SK-N-SH (cell line): ENCODE data around the gene PDE4A. TPM values are rescaled to one million over a fixed set of nuclear protein-coding genes. Genes with fewer than 3 reads are reported as not detected.

Experiments used
- CTCF ChIA-PET: fragments of 300-600, 350-600 bp; formaldehyde crosslinking; extraction: SDS; loops from one replicate; lab custom pipeline; 2021; lab: Yijun Ruan, JAX
- POLR2A ChIA-PET: fragments of 350-600 bp; sonication (Branson Sonifier 250); formaldehyde crosslinking; extraction: SDS; loops from one replicate; lab custom pipeline; 2020; ENCODE audit warnings: antibody characterized with exemption, inconsistent platforms; lab: Yijun Ruan, JAX
- DNase-seq: peaks from one replicate; pipeline ENCODE4 v3.0.0; 2012
- H2AFZ ChIP-seq: fragments of 200-600 bp; sonication (generic); 2 replicates; pipeline ENCODE4 v1.8.1; 2016; ENCODE audit warnings: antibody characterized with exemption, mild to moderate bottlenecking, low read depth
- H3F3A ChIP-seq: fragments of 200-600 bp; sonication (generic); replicated peaks from 2 replicates; pipeline ENCODE3; 2016; ENCODE audit warnings: antibody characterized with exemption, mild to moderate bottlenecking; ENCODE audit not compliant: insufficient read depth
- H3K27ac ChIP-seq, 2 experiments: fragments of 200-500 bp in 1 of 2; fragments of 200-600 bp in 1 of 2; sonication (Bioruptor generic) in 1 of 2; sonication (generic), shearing (Covaris generic) in 1 of 2; 2 replicates each; pipeline versions ENCODE4 v1.5.1 to v1.6.1; 2014 to 2016; ENCODE audit warnings: low read depth in 2 of 2, inconsistent platforms in 1 of 2, low read length in 1 of 2, mild to moderate bottlenecking in 1 of 2, mixed read lengths in 1 of 2
- H3K27me3 ChIP-seq: fragments of 200-600 bp; sonication (generic), shearing (Covaris generic); 2 replicates; pipeline ENCODE4 v1.6.1; 2016; ENCODE audit warnings: mixed run types; ENCODE audit not compliant: insufficient read depth
- H3K36me3 ChIP-seq, 2 experiments: fragments of 200-500 bp in 1 of 2; fragments of 200-600 bp in 1 of 2; sonication (Bioruptor generic) in 1 of 2; sonication (generic) in 1 of 2; replicated peaks in 1 of 2; 2 replicates each; pipeline versions ENCODE3 to v1.5.1; 2014 to 2016; ENCODE audit warnings: low read length in 1 of 2, mild to moderate bottlenecking in 1 of 2; ENCODE audit not compliant: insufficient read depth in 2 of 2, control insufficient read depth in 1 of 2
- H3K4me1 ChIP-seq, 2 experiments: fragments of 200-500 bp in 1 of 2; fragments of 200-600 bp in 1 of 2; sonication (Bioruptor generic) in 1 of 2; sonication (generic), shearing (Covaris generic) in 1 of 2; 2 replicates each; pipeline versions ENCODE4 v1.5.1 to v1.6.1; 2014 to 2016; ENCODE audit warnings: low read depth in 1 of 2, low read length in 1 of 2, mixed run types in 1 of 2; ENCODE audit not compliant: insufficient read depth in 2 of 2, control insufficient read depth in 1 of 2
- H3K4me2 ChIP-seq: fragments of 200-600 bp; sonication (generic), shearing (Covaris generic); 2 replicates; pipeline ENCODE4 v1.6.1; 2017; ENCODE audit warnings: mixed run types
- H3K4me3 ChIP-seq, 2 experiments: fragments of 200-500 bp in 1 of 2; fragments of 200-600 bp in 1 of 2; sonication (Bioruptor generic) in 1 of 2; sonication (generic), shearing (Covaris generic) in 1 of 2; 2 replicates each; pipeline versions ENCODE4 v1.5.1 to v1.8.1; 2014 to 2016; ENCODE audit warnings: low read depth in 2 of 2, inconsistent platforms in 1 of 2, low read length in 1 of 2, mild to moderate bottlenecking in 1 of 2, mixed read lengths in 1 of 2, moderate library complexity in 1 of 2
- H3K79me2 ChIP-seq: fragments of 200-600 bp; sonication (generic); 2 replicates; pipeline ENCODE4 v1.8.1; 2017; ENCODE audit warnings: mild to moderate bottlenecking; ENCODE audit not compliant: insufficient read depth
- H3K9ac ChIP-seq: fragments of 200-600 bp; sonication (generic); 2 replicates; pipeline ENCODE4 v1.6.1; 2017; ENCODE audit warnings: mixed run types
- H3K9me2 ChIP-seq: fragments of 200-600 bp; sonication (generic); 2 replicates; pipeline ENCODE4 v1.6.1; 2017; ENCODE audit warnings: mixed run types
- H3K9me3 ChIP-seq: fragments of 200-600 bp; sonication (generic); 2 replicates; pipeline ENCODE4 v1.6.1; 2017; ENCODE audit warnings: mixed run types, mild to moderate bottlenecking, moderate library complexity
- H4K20me1 ChIP-seq: fragments of 200-600 bp; sonication (generic); 2 replicates; pipeline ENCODE4 v1.6.1; 2017; ENCODE audit warnings: mild to moderate bottlenecking, mixed run types; ENCODE audit not compliant: insufficient read depth
- MAX ChIP-seq: IDR thresholded peaks from 2 replicates; pipeline ENCODE4 v1.4.0; 2012; ENCODE audit warnings: low read depth
- MEF2A ChIP-seq: IDR thresholded peaks from 2 replicates; pipeline ENCODE4 v1.4.0; 2012; ENCODE audit warnings: low read depth, borderline replicate concordance
- MXI1 ChIP-seq: IDR thresholded peaks from 2 replicates; pipeline ENCODE4 v1.6.1; 2012; ENCODE audit warnings: mild to moderate bottlenecking, low read depth, low read length, improper control_type of control experiment
- PBX3 ChIP-seq: IDR thresholded peaks from 2 replicates; pipeline ENCODE4; 2012
- RAD21 ChIP-seq: IDR thresholded peaks from 2 replicates; pipeline ENCODE4 v1.6.1; 2012; ENCODE audit warnings: mild to moderate bottlenecking, low read length
- RCOR1 ChIP-seq: fragments of 150-350 bp; IDR thresholded peaks from 2 replicates; pipeline ENCODE4 v1.6.1; 2017; ENCODE audit warnings: antibody characterized with exemption, low read length
- SMC3 ChIP-seq: IDR thresholded peaks from 2 replicates; pipeline ENCODE4 v1.6.1; 2012; ENCODE audit warnings: low read depth, low read length, improper control_type of control experiment
- TCF12 ChIP-seq: IDR thresholded peaks from 2 replicates; pipeline ENCODE4 v1.4.0; 2012
- USF1 ChIP-seq: IDR thresholded peaks from 2 replicates; pipeline ENCODE4 v1.4.0; 2012; ENCODE audit warnings: low read depth, borderline replicate concordance
- USF2 ChIP-seq: fragments of 150-350 bp; IDR thresholded peaks from 2 replicates; pipeline ENCODE4 v1.6.1; 2017; ENCODE audit warnings: antibody characterized with exemption, low read length, low read depth, borderline replicate concordance
- WGBS: methylation state at CpG from one replicate; pipeline ENCODE4 v1.1.6; 2017; ENCODE audit warnings: low lambda C conversion rate; 5-methylcytosine and 5-hydroxymethylcytosine counted together
- polyA plus RNA-seq, 3 experiments: library from polyadenylated mRNA; depleted of rRNA; stranded (reverse); fragments of >200 nt; gene quantifications; 2 replicates each; pipeline ENCODE4 v1.2.3, GENCODE V29; 2012
- TF ChIP-seq, protein P1 (sequence below): IDR thresholded peaks from 2 replicates; pipeline ENCODE4 v1.6.1; 2012; ENCODE audit warnings: mild to moderate bottlenecking, low read depth, low read length, moderate library complexity

Gene PDE4A
- polyA plus RNA-seq, 1 of the 3 experiments (the other 2 are of a cell fraction), result 2.9 TPM

DNA sequence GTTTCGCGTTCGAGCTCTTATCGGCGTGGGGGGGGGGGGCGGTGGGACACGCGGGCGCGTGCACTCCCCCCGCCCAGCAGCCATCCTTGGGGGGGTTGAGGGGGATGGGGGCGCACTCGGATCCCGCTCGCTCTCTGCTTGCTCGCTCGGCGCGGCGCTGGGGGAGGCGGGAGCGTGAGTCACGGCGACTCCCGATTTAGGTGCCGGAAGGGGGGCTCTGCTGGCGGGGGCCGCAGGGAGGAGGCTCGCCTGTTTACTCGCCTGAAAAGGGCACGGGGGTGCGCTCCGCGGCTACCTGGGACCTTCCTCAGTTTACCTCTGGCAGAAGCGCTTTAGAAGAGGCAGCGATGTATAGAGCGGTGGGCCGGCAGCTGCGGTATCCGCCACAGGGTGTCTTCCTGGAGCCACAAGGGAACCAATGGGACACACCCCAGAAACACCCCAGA lies 1.1 kb upstream of the PDE4A start (continued):
- TF ChIP-seq TCF12 (no peak), RCOR1 (no peak), SMC3 (no peak), MXI1 (no peak)
- TF ChIP-seq, all 33 proteins: peak for 0

DNA sequence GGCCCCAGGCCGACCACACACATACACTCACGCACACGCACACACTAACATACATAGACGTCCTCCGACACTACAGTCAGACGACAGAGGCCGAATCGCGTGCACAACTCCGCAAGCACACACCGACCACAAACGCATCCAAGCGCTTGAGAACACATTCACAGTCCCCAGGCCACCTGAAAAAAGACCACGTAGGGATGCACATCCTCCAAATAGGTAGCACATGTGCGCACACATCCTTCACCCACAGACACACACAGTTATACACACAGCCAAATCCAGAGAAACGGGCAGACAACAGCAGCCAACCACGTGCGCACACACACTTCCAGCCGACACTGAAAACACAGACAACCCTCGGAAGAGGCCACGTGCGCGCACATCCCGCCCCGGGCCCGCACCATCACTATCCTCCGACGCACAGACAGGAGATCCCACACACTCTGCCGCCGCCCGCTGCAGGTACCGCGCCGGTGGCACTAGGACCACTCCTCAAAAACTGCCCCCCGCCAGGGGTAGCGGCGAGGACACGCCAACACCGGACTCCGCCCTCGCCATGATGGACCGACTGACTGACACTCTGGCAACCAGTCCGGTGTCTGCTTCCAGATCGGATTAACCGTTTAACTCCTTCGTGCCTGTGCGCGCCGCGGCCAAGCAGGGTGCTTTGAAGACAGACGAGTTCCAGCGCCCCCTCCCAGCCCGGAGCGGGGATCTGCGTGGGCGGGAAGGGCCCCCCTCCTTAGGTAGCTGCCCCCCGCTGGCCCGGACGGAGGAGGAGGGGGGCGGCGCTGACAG lies 493 bp upstream of the PDE4A start:
- Histone ChIP-seq H3K4me1 (peaks cover 5 to 15% of the 10 kb centered on the region in 2 experiments; a peak in 1 of 4 replicates), H3K79me2 (no peaks in the 10 kb centered on the region), H3K4me3 (peak overlapping the region; percentile 20 to 51; a peak in 3 of 4 replicates), H3K9me3 (no peaks in the 10 kb centered on the region), H3K4me2 (peak overlapping the region; percentile 78), H4K20me1 (no peaks in the 10 kb centered on the region), H3K9me2 (no peaks in the 10 kb centered on the region), H3K27me3 (peaks cover 59% of the 10 kb centered on the region), H3K27ac (no peak overlapping the region), H3K9ac (no peak overlapping the region), H3F3A (peaks cover 32% of the 10 kb centered on the region), H3K36me3 (no peaks in the 10 kb centered on the region), H2AFZ (peak overlapping the region; percentile 74; the same call in 1 of the 2 replicates)
- 3% methylated on average over 24 of the region's 61 CpGs for WGBS
- peak; percentile 62 for DNase-seq
- POLR2A ChIA-PET, result no interaction called here
- TF ChIP-seq, protein P1, sequence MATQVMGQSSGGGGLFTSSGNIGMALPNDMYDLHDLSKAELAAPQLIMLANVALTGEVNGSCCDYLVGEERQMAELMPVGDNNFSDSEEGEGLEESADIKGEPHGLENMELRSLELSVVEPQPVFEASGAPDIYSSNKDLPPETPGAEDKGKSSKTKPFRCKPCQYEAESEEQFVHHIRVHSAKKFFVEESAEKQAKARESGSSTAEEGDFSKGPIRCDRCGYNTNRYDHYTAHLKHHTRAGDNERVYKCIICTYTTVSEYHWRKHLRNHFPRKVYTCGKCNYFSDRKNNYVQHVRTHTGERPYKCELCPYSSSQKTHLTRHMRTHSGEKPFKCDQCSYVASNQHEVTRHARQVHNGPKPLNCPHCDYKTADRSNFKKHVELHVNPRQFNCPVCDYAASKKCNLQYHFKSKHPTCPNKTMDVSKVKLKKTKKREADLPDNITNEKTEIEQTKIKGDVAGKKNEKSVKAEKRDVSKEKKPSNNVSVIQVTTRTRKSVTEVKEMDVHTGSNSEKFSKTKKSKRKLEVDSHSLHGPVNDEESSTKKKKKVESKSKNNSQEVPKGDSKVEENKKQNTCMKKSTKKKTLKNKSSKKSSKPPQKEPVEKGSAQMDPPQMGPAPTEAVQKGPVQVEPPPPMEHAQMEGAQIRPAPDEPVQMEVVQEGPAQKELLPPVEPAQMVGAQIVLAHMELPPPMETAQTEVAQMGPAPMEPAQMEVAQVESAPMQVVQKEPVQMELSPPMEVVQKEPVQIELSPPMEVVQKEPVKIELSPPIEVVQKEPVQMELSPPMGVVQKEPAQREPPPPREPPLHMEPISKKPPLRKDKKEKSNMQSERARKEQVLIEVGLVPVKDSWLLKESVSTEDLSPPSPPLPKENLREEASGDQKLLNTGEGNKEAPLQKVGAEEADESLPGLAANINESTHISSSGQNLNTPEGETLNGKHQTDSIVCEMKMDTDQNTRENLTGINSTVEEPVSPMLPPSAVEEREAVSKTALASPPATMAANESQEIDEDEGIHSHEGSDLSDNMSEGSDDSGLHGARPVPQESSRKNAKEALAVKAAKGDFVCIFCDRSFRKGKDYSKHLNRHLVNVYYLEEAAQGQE, result no peak
- TF ChIP-seq RAD21, result no peak
- peak; percentile 98 for TF ChIP-seq MAX
- peak; percentile 89 for TF ChIP-seq MXI1
- no peak for TF ChIP-seq MEF2A
- TF ChIP-seq USF1, result peak; percentile 67; the same call in 1 of the 2 replicates
- TF ChIP-seq USF2, result no peak
- peak; percentile 96 for TF ChIP-seq PBX3
- CTCF ChIA-PET, result interaction anchor here (1.5 to 11.8 kb wide), 4 partner anchors 8 to 59 kb away, joined by 4 to 313 read pairs (median 66); partner anchors contain the start of gene CDC37
